ENCODE data around the gene DEDD2. TPM values are rescaled to one million over a fixed set of nuclear protein-coding genes. Genes with fewer than 3 reads are reported as not detected.

Gene DEDD2
- total RNA-seq, 1 experiment from 2014 or later, result 41.1 TPM

GRCh38 chr19:42154471-42155323 is 62.8 kb downstream of the DEDD2 start:
- no peak for DNase-seq (ENCODE audit: low spot score)
- in situ Hi-C loops (cut with HindIII; ENCODE audit: low sequenced_read_pairs), result no loop called here

DNA sequence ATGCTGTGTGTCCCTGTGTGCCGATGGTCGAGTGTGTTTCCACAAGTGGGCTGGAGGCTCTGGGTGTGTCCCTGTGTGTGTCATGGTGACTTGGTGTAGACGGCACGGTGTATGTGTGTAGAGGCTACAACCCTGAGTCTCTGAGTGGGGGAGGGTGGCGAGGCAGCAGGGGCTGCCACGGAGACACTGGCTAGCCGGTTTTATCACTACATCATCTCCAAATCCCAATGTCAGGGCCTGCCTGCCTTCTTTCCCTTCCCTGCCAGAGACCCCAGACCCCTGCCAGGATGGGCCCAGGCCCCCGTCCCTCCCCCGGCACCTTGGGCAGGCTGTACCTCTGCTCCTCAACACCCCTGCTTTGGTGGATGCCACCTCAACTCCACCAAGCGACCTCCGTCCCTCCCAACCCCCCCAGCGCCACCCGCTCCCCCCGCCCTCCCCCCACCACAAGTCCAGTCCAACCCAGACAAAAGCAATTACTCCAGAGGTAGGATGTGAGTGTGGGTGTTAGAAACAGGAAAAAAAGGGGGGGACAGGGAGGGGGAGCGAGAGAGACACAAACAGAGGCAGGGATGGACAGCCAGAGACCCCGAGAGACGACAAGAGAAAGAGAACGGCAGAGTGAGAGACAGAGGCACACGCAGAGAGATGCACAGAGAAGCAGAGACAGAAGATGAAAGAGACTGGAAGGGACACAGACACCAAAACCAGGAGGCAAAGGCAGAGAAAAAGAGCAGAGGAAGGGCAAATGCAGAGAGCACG is 63.6 kb downstream of the DEDD2 start:
- in situ Hi-C loops (cut with HindIII; ENCODE audit: low sequenced_read_pairs), result no loop called here
- no peak for DNase-seq (ENCODE audit: low spot score)

DNA sequence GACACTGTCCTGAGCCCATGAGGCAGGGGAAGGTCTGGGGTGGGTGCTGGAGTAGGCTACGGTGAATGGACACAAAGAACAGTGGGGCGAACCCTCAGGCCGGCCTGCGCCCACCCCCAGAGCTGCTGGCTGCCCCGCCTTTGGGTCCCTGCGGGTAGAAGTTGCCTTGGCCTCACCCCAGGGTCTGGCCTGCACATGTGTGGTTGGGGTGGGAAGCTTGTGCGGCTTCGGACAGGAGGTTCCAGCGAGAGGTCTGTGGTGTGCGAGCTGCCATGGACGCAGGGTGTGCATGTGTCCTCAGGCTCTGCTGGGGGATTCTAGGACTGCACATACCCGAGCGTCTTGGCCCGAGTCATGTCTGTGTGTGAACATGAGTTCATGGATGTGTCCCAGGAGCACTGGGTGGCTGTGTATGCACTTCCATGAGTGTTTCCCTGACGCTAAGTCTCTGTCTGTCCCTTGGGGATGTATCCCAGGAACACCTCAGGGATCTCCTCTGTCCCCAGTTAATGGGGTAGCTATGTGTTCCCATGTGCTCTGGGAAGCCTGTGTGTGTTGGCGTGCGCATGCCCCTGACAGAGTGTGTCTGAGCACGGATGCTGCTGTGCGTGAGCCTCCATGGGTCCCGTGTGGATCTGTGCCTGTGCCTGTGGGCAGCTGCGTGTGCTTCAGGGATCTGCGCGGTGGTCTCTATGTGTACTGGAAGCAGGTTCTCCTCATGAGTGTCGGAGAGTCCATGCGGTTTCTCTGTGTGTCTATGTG is 64.4 kb downstream of the DEDD2 start:
- in situ Hi-C loops (cut with HindIII; ENCODE audit: low sequenced_read_pairs), result no loop called here
- DNase-seq (ENCODE audit: low spot score), result no peak

DNA sequence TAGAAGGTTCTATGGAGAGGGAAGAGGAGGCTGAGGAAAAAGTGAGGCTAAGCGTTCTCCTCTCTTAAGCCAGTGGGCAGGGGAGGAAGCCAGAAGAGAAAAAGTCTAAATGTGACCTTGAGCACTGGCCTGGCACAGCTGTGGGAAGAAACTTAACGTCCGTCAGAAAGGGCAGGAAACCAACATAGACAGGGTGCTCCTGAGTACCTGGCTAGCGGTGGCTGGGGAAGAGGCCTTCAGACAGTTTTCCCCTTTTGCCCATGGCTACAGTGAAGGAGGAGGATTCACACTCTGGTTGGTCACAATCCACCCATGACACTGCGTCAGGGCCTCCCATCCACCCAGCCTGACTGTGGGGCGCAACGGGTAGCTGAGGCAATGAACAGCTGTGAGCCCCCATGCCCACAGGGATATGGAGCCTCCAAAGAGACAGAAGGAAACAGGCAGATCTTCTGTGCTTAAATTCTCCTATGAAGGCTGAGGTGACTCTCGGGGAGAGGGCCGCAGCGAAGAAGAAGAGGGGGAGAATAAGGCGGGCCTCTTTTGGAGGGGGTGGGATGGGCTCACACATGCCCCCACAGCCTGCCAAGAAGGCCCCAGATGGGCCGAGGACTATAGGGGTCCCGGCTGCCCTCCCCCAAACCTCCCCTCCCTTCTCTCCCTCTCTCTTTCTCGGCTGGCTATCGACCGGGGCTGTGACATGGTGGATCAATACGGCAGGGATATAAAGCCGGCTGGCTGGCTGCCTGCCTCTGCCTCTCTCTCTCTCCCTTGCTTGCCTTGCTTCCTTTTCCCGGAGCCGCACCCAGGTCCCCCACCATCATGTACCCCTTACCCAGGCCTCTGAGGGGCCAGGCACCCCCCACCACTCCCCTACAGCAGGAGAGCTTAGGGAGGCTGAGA is 65.4 kb downstream of the DEDD2 start:
- in situ Hi-C loops (cut with HindIII; ENCODE audit: low sequenced_read_pairs), result no loop called here
- no peak for DNase-seq (ENCODE audit: low spot score)

- in situ Hi-C loops (cut with HindIII; ENCODE audit: low sequenced_read_pairs), result no loop called here
- no peak for DNase-seq (ENCODE audit: low spot score)
Measured at GRCh38 chr19:42150911-42151361, 66.5 kb downstream of the DEDD2 start.

- in situ Hi-C loops (cut with HindIII; ENCODE audit: low sequenced_read_pairs), result no loop called here
- DNase-seq (ENCODE audit: low spot score), result no peak
Measured at GRCh38 chr19:42150364-42150763, 67.1 kb downstream of the DEDD2 start.

DNA sequence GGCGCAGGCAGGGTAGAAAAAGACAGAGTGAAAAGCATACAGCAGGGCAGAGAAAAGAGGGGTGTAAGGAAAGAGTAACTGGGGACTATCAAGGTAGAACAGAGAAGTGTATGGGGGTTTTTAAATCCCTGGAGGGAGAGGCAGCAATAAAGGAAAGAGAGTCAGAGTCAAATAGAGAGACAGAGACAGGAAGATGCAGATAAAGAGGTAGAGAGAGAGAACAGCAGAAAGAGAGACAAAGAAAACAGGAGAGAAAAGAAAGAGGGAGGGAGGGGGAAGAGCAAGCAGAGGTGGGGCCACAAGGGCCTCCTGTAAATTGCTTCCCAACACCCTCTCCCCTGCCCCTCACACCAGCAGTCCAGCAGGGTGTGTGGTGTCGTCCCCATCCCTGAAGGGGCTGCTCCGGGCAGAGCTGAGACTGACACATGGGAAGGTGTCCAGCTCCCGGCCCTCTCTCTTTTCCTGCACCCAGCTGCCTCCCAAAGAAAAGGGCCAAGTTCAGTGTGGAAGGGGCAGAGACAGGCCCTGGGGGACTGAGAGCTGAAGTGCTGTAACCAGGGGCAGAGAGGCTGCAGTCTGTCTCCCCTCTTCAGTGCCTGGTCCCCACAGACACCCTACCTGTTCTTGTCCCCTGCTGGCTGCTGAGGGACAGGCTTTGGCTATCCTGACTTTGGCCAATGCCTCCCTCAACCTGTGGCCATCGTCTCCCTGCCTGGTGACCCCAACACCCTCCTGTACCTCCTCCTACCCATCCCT is 67.9 kb downstream of the DEDD2 start:
- no peak for DNase-seq (ENCODE audit: low spot score)
- in situ Hi-C loops (cut with HindIII; ENCODE audit: low sequenced_read_pairs), result no loop called here

Other genes with a start within 250 kb of the DEDD2 start
- gene ATP1A3, start 223.4 kb downstream of the DEDD2 start, total RNA-seq (2014; rRNA removed; shearing (Covaris generic)), result 1.2 and 2.7 TPM in 2 replicates
- 0.49 and 1.1 TPM in 2 replicates for gene GRIK5, start 147.5 kb downstream of the DEDD2 start, total RNA-seq (2014; rRNA removed; shearing (Covaris generic))
- gene ZNF574, start 141.5 kb downstream of the DEDD2 start, total RNA-seq (2014; rRNA removed; shearing (Covaris generic)), result 22.4 and 22.7 TPM in 2 replicates
- gene POU2F2, start 85.2 kb downstream of the DEDD2 start, total RNA-seq (2014; rRNA removed; shearing (Covaris generic)), result not detected in 2 replicates
- 7.9 and 13.6 TPM in 2 replicates for gene ZNF526, start 2.6 kb upstream of the DEDD2 start, total RNA-seq (2014; rRNA removed; shearing (Covaris generic))
- gene GSK3A, start 24.9 kb upstream of the DEDD2 start, total RNA-seq (2014; rRNA removed; shearing (Covaris generic)), result 30.0 and 37.1 TPM in 2 replicates
- gene ERF, start 37.5 kb upstream of the DEDD2 start, total RNA-seq (2014; rRNA removed; shearing (Covaris generic)), result 157 and 165 TPM in 2 replicates
- gene CIC, start 51.6 kb upstream of the DEDD2 start, total RNA-seq (2014; rRNA removed; shearing (Covaris generic)), result 14.3 and 21.2 TPM in 2 replicates
- gene PRR19, start 84.5 kb upstream of the DEDD2 start, total RNA-seq (2014; rRNA removed; shearing (Covaris generic)), result 1.8 and 2.1 TPM in 2 replicates
- gene PAFAH1B3, start 84.9 kb upstream of the DEDD2 start, total RNA-seq (2014; rRNA removed; shearing (Covaris generic)), result 151 and 170 TPM in 2 replicates
- not detected in 2 replicates for gene TMEM145, start 95.6 kb upstream of the DEDD2 start, total RNA-seq (2014; rRNA removed; shearing (Covaris generic))
- 27.5 and 41.5 TPM in 2 replicates for gene MEGF8, start 108.0 kb upstream of the DEDD2 start, total RNA-seq (2014; rRNA removed; shearing (Covaris generic))
- 3.9 TPM in 1 of 2 replicates, not detected in the other for gene CNFN, start 172.6 kb upstream of the DEDD2 start, total RNA-seq (2014; rRNA removed; shearing (Covaris generic))
- 26.5 and 29.0 TPM in 2 replicates for gene LIPE, start 209.7 kb upstream of the DEDD2 start, total RNA-seq (2014; rRNA removed; shearing (Covaris generic))
- gene CXCL17, start 225.3 kb upstream of the DEDD2 start, total RNA-seq (2014; rRNA removed; shearing (Covaris generic)), result not detected in 2 replicates